K562 (cell line): ENCODE results near the gene GCN1. TPM values are rescaled to one million over a fixed set of nuclear protein-coding genes. Genes with fewer than 3 reads are reported as not detected.

Experiments used
- CHD4 ChIP-seq: fragments of 200-600 bp; sonication (generic); IDR thresholded peaks from 3 replicates; pipeline ENCODE4 v1.6.1; 2012; ENCODE audit warnings: low read depth, mild to moderate bottlenecking, mixed read lengths, low read length, inconsistent platforms; ENCODE audit not compliant: insufficient read depth, insufficient replicate concordance, poor library complexity, severe bottlenecking
- E2F6 ChIP-seq, 2 experiments: IDR thresholded peaks; 2 replicates each; pipeline ENCODE4 v1.6.1; 2011; ENCODE audit warnings: borderline replicate concordance in 1 of 2, control low read depth in 1 of 2, low read depth in 1 of 2, low read length in 1 of 2, mild to moderate bottlenecking in 1 of 2, mixed read lengths in 1 of 2, moderate library complexity in 1 of 2; ENCODE audit not compliant: insufficient read depth in 1 of 2, insufficient read length in 1 of 2, poor library complexity in 1 of 2, severe bottlenecking in 1 of 2; ENCODE audit errors: extremely low read depth in 1 of 2
- HIVEP1 ChIP-seq: fragments of 250-450 bp; sonication (Bioruptor Pico); IDR thresholded peaks from 2 replicates; pipeline ENCODE4 v1.4.0; 2020; ENCODE audit warnings: mild to moderate bottlenecking
- LARP7 ChIP-seq: fragments of 450-650 bp; IDR thresholded peaks from 2 replicates; pipeline ENCODE4 v1.6.1; 2016
- MCM2 ChIP-seq: fragments of 450-650 bp; IDR thresholded peaks from 2 replicates; pipeline ENCODE4 v1.6.1; 2017; ENCODE audit warnings: low read depth, mild to moderate bottlenecking
- MTF1 ChIP-seq: fragments of 250-450 bp; sonication (Bioruptor Pico); IDR thresholded peaks from 2 replicates; pipeline ENCODE4 v1.9.0; 2021; ENCODE audit warnings: moderate library complexity, mild to moderate bottlenecking, inconsistent platforms, borderline replicate concordance
- NRF1 ChIP-seq, 2 experiments: fragments of 450-650 bp; IDR thresholded peaks in 1 of 2; conservative IDR thresholded peaks in 1 of 2; 2 replicates each; pipeline ENCODE4 v1.6.1; 2014; ENCODE audit warnings: mild to moderate bottlenecking in 2 of 2
- RBBP5 ChIP-seq: fragments of 200-600 bp; sonication (generic); IDR thresholded peaks from 2 replicates; pipeline ENCODE4 v1.6.1; 2012; ENCODE audit warnings: borderline replicate concordance, mild to moderate bottlenecking, low read length, control low read depth, inconsistent platforms; ENCODE audit not compliant: insufficient read depth, poor library complexity, severe bottlenecking
- SAFB2 ChIP-seq: fragments of 200-400 bp; formaldehyde crosslinking; IDR thresholded peaks from 2 replicates; pipeline ENCODE4 v1.6.1; 2018; ENCODE audit warnings: borderline replicate concordance, low read length, low read depth, moderate library complexity; ENCODE audit not compliant: severe bottlenecking
- SRSF1 ChIP-seq: fragments of 200-400 bp; formaldehyde crosslinking; IDR thresholded peaks from 2 replicates; pipeline ENCODE4 v1.6.1; 2017; ENCODE audit warnings: mild to moderate bottlenecking, low read depth, low read length, moderate library complexity
- YBX1 ChIP-seq: fragments of 450-650 bp; IDR thresholded peaks from 2 replicates; pipeline ENCODE4 v1.7.1; 2016; ENCODE audit warnings: mild to moderate bottlenecking
- YY1 ChIP-seq, 3 experiments: IDR thresholded peaks; 2 replicates each; pipeline ENCODE4 v1.6.1; 2011; ENCODE audit warnings: low read length in 2 of 3, mild to moderate bottlenecking in 2 of 3, moderate library complexity in 2 of 3, borderline replicate concordance in 1 of 3, control low read depth in 1 of 3, low read depth in 1 of 3; ENCODE audit not compliant: insufficient read depth in 3 of 3, insufficient replicate concordance in 2 of 3, control insufficient read depth in 1 of 3, insufficient read length in 1 of 3; ENCODE audit errors: extremely low read depth in 1 of 3
- ZNF23 ChIP-seq: fragments of 250-450 bp; sonication (Bioruptor Pico); IDR thresholded peaks from 2 replicates; pipeline ENCODE4 v1.4.0; 2020; ENCODE audit warnings: mild to moderate bottlenecking
- polyA plus RNA-seq, 8 experiments: library from polyadenylated mRNA; depleted of rRNA in 4 of 8; stranded (reverse) in 5 of 8; unstranded in 3 of 8; fragments of >200 nt; fragmentation: Nextera tagmentation in 2 of 8; fragmentation: Illumina TruSeq in 1 of 8; extraction: Ambion mirVana in 2 of 8; extraction: Trizol in 1 of 8; gene quantifications; 2 replicates each; pipeline versions ENCODE4 v1.2.1 to v1.2.3, GENCODE V29; 2011 to 2014; ENCODE audit warnings: inconsistent platforms in 1 of 8, missing spikeins in 1 of 8
- total RNA-seq, 7 experiments: library from RNA; depleted of rRNA in 6 of 7; stranded (reverse); fragments of >200 nt in 6 of 7; fragmentation: Illumina TruSeq in 2 of 7; extraction: Trizol in 2 of 7; gene quantifications; 2 replicates each; pipeline versions ENCODE4 v1.2.1 to v1.2.3, GENCODE V29; 2011 to 2021; ENCODE audit warnings: low replicate concordance in 1 of 7
- TF ChIP-seq, protein P1 (sequence below): fragments of 450-650 bp; formaldehyde crosslinking; IDR thresholded peaks from 2 replicates; pipeline ENCODE4 v1.4.0; 2020; ENCODE audit warnings: mild to moderate bottlenecking, mixed read lengths
- TF ChIP-seq, protein P2 (sequence below): sonication (generic); formaldehyde crosslinking; IDR thresholded peaks from 2 replicates; pipeline ENCODE4 v1.8.1; 2022; ENCODE audit warnings: missing genetic modification reagents
- TF ChIP-seq, protein P3 (sequence below): fragments of 450-650 bp; IDR thresholded peaks from 2 replicates; pipeline ENCODE4 v1.6.1; 2016; ENCODE audit warnings: mild to moderate bottlenecking

The GCN1 gene
- total and polyA plus RNA-seq, 9 of the 15 experiments (the other 6 are each of a cell fraction or from before 2014, with no cell fraction given): 11.9 to 190 (median 51.7) TPM

DNA sequence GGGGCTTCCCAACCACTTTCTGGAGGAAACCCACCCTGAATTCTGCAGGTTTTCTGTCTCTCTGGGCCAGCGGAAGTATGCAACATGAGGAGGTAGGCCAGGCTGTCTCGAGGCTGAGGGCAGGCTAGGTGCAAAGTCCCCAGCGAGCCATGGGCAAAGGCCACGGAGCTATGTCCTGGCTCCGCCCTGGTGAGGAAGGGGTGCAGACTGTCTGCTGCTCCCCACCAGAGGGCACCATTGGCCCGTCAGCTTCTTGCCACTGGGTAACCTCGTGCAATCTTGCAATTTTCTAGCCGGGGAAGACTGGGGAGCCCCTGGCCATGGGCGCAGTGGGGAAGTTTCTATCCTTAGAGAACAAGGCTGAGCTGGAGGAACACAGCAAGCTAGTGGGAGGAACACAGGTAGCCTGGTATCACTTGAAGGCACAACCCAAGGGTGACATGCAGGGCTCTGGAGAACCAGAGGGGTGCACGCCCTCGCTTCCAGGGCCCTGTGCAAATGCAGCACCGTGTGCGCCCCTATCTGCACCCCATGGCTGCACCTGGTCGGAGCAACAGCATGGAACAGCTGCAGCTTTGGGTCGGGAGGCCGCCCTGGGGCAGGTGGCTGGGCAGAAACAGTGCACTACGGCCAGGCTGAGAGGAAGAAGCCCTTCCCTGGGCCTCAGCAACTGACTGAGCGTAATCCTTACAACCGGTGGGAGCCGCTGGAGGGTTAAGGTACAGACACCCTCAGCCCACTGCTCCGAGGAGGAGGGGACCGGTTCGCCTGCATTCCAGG is 34.0 kb upstream of the GCN1 start (continued):
- TF ChIP-seq ZNF23: no peak
- TF ChIP-seq, protein P1, sequence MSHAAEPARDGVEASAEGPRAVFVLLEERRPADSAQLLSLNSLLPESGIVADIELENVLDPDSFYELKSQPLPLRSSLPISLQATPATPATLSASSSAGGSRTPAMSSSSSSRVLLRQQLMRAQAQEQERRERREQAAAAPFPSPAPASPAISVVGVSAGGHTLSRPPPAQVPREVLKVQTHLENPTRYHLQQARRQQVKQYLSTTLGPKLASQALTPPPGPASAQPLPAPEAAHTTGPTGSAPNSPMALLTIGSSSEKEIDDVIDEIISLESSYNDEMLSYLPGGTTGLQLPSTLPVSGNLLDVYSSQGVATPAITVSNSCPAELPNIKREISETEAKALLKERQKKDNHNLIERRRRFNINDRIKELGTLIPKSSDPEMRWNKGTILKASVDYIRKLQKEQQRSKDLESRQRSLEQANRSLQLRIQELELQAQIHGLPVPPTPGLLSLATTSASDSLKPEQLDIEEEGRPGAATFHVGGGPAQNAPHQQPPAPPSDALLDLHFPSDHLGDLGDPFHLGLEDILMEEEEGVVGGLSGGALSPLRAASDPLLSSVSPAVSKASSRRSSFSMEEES (CRISPR knock-in tag): no peak
- no peak for TF ChIP-seq SRSF1
- TF ChIP-seq, protein P2, sequence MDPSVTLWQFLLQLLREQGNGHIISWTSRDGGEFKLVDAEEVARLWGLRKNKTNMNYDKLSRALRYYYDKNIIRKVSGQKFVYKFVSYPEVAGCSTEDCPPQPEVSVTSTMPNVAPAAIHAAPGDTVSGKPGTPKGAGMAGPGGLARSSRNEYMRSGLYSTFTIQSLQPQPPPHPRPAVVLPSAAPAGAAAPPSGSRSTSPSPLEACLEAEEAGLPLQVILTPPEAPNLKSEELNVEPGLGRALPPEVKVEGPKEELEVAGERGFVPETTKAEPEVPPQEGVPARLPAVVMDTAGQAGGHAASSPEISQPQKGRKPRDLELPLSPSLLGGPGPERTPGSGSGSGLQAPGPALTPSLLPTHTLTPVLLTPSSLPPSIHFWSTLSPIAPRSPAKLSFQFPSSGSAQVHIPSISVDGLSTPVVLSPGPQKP (CRISPR knock-in tag): no peak
- TF ChIP-seq, protein P3, sequence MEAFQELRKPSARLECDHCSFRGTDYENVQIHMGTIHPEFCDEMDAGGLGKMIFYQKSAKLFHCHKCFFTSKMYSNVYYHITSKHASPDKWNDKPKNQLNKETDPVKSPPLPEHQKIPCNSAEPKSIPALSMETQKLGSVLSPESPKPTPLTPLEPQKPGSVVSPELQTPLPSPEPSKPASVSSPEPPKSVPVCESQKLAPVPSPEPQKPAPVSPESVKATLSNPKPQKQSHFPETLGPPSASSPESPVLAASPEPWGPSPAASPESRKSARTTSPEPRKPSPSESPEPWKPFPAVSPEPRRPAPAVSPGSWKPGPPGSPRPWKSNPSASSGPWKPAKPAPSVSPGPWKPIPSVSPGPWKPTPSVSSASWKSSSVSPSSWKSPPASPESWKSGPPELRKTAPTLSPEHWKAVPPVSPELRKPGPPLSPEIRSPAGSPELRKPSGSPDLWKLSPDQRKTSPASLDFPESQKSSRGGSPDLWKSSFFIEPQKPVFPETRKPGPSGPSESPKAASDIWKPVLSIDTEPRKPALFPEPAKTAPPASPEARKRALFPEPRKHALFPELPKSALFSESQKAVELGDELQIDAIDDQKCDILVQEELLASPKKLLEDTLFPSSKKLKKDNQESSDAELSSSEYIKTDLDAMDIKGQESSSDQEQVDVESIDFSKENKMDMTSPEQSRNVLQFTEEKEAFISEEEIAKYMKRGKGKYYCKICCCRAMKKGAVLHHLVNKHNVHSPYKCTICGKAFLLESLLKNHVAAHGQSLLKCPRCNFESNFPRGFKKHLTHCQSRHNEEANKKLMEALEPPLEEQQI: no peak
- TF ChIP-seq CHD4: no peak
- no peak for TF ChIP-seq LARP7
- TF ChIP-seq MTF1 (CRISPR knock-in tag): no peak
- TF ChIP-seq MCM2: no peak
- TF ChIP-seq E2F6 (IDR thresholded peaks at IDR 0.05; ENCODE audit: borderline replicate concordance in 1 of 2, extremely low read depth in 1 of 2, insufficient read depth in 1 of 2, insufficient read length in 1 of 2, low read depth in 1 of 2, low read length in 1 of 2, poor library complexity in 1 of 2, severe bottlenecking in 1 of 2): peak in 1 of 2 experiments; percentile 22
- TF ChIP-seq SAFB2: no peak
- TF ChIP-seq YBX1: no peak
- TF ChIP-seq NRF1 (conservative IDR thresholded peaks at IDR 0.05 in 1 of 2, IDR thresholded peaks at IDR 0.05 in 1 of 2): peak in 1 of 2 experiments; percentile 30; a peak in 1 of 4 replicates
- TF ChIP-seq YY1 (IDR thresholded peaks at IDR 0.05; ENCODE audit: borderline replicate concordance in 1 of 3, control insufficient read depth in 1 of 3, extremely low read depth in 1 of 3, insufficient read depth in 3 of 3, insufficient read length in 1 of 3, insufficient replicate concordance in 2 of 3, low read depth in 1 of 3, low read length in 2 of 3): peak in 1 of 3 experiments; percentile 41
- 0 out of 2 replicates have a peak, but pooled peaks have one; percentile 15 for TF ChIP-seq HIVEP1
- TF ChIP-seq RBBP5: no peak
